Kidney (tissue), 14 donors: ENCODE measurements around the gene SCN3A. TPM values are rescaled to one million over a fixed set of nuclear protein-coding genes. Genes with fewer than 3 reads are reported as not detected.

Experiments
- DNase-seq, 5 donors: peaks; one replicate each; pipeline ENCODE4 v3.0.0-alpha.2; 2013 to 2020
- FAIRE-seq: peaks from 2 replicates; lab custom pipeline; 2012; peaks lifted over from hg19 to GRCh38; lab: Jason Lieb, UNC
- H3K27ac ChIP-seq, 2 donors: one replicate each; pipeline ENCODE4 v1.7.0; 2013; ENCODE audit warnings: low read depth in 2 of 2, low read length in 2 of 2, inconsistent platforms in 1 of 2
- H3K27me3 ChIP-seq: one replicate; pipeline ENCODE4 v1.7.1; 2013; ENCODE audit warnings: low read length, inconsistent platforms; ENCODE audit not compliant: control insufficient read depth, insufficient read depth
- H3K36me3 ChIP-seq, 3 donors: one replicate each; pipeline versions ENCODE4 v1.7.0 to v1.7.1; 2013; ENCODE audit warnings: low read length in 3 of 3, control low read depth in 1 of 3, inconsistent platforms in 1 of 3; ENCODE audit not compliant: insufficient read depth in 3 of 3, control insufficient read depth in 2 of 3
- H3K4me1 ChIP-seq, 3 donors: one replicate each; pipeline versions ENCODE4 v1.7.0 to v1.7.1; 2013; ENCODE audit warnings: low read length in 3 of 3, inconsistent platforms in 1 of 3, low read depth in 1 of 3; ENCODE audit not compliant: control insufficient read depth in 2 of 3, insufficient read depth in 2 of 3
- H3K4me3 ChIP-seq, 3 donors: one replicate each; pipeline versions ENCODE4 v1.7.0 to v1.8.1; 2013; ENCODE audit warnings: low read length in 3 of 3, control low read depth in 1 of 3, inconsistent platforms in 1 of 3
- H3K9ac ChIP-seq, 3 donors: one replicate each; pipeline versions ENCODE4 v1.7.0 to v1.7.1; 2013; ENCODE audit warnings: low read length in 3 of 3, control low read depth in 1 of 3, inconsistent platforms in 1 of 3
- H3K9me3 ChIP-seq, 3 donors: one replicate each; pipeline versions ENCODE4 v1.7.0 to v1.7.1; 2013; ENCODE audit warnings: low read length in 3 of 3, control low read depth in 1 of 3, inconsistent platforms in 1 of 3; ENCODE audit not compliant: control insufficient read depth in 2 of 3, insufficient read depth in 1 of 3
- CTCF ChIP-seq: IDR thresholded peaks from 3 replicates; pipeline ENCODE4 v1.5.1; 2012; ENCODE audit warnings: mild to moderate bottlenecking, moderate library complexity, borderline replicate concordance; ENCODE audit not compliant: insufficient read depth; ENCODE audit errors: extremely low read depth
- intact Hi-C: fragments of 100-400 bp; cut with DNase I; formaldehyde crosslinking; loops from one replicate; pipeline ENCODE4 v1.11.1; 2022
- polyA plus RNA-seq: library from polyadenylated mRNA; stranded (reverse); fragments of 350-450 nt; fragmentation: Illumina TruSeq; extraction: RNeasy Lipid Tissue Mini Kit (QIAGEN cat#74804); gene quantifications from one replicate; pipeline ENCODE4 v1.2.3, GENCODE V29; 2014; ENCODE audit warnings: low read depth, low replicate concordance; ENCODE audit not compliant: insufficient read depth
- total RNA-seq: library from RNA; stranded (reverse); fragmentation: NEBNext Ultra II Directional; extraction: Animal tissue kit (Norgen Biotek cat#: 25700); gene quantifications from one replicate; pipeline ENCODE4 v1.2.1, GENCODE V29; 2021
- donor health status: control.
- donor health status: control.
- donor health status: control.
- donor health status: control.
- donor health status: control.
- donor health status: DM: yes; HTN: yes; CAD: no.
- donor health status: Normal renal cell carcinoma (clear cell type).

The SCN3A gene
- total and polyA plus RNA-seq, 2 donors from 2014 or later, result 0.11 to 6.3 TPM

GRCh38 chr2:165176780-165177179, 27.1 kb downstream of the SCN3A start:
- H3K4me3 ChIP-seq, result no peak overlapping the region
- H3K36me3 ChIP-seq, result no peaks in the 10 kb centered on the region
- no peak for FAIRE-seq
- H3K9me3 ChIP-seq, result no peaks in the 10 kb centered on the region
- H3K27ac ChIP-seq, result no peak overlapping the region
- no peaks in the 10 kb centered on the region for H3K27me3 ChIP-seq
- TF ChIP-seq CTCF, result no peak
- DNase-seq, result no peak
- no peak overlapping the region for H3K9ac ChIP-seq
- no peaks in the 10 kb centered on the region for H3K4me1 ChIP-seq
- intact Hi-C loops, result no loop called here

- TF ChIP-seq CTCF, result no peak
- H3K9ac ChIP-seq, result no peak overlapping the region
- intact Hi-C loops, result no loop called here
- no peaks in the 10 kb centered on the region for H3K36me3 ChIP-seq
- FAIRE-seq (no peak), DNase-seq (no peak)
- no peaks in the 10 kb centered on the region for H3K27me3 ChIP-seq
- no peaks in the 10 kb centered on the region for H3K9me3 ChIP-seq
- no peak overlapping the region for H3K4me3 ChIP-seq
- no peak overlapping the region for H3K27ac ChIP-seq
- H3K4me1 ChIP-seq, result no peaks in the 10 kb centered on the region
Measured at GRCh38 chr2:165173215-165173614, 30.6 kb downstream of the SCN3A start.

- no peak for TF ChIP-seq CTCF
- no peak overlapping the region for H3K4me3 ChIP-seq
- no peaks in the 10 kb centered on the region for H3K4me1 ChIP-seq
- H3K9ac ChIP-seq, result no peak overlapping the region
- no peaks in the 10 kb centered on the region for H3K9me3 ChIP-seq
- no peaks in the 10 kb centered on the region for H3K27me3 ChIP-seq
- H3K27ac ChIP-seq, result no peak overlapping the region
- DNase-seq (no peak), FAIRE-seq (no peak)
- H3K36me3 ChIP-seq, result no peaks in the 10 kb centered on the region
- intact Hi-C loops, result no loop called here
Measured at GRCh38 chr2:165164201-165164600, 39.6 kb downstream of the SCN3A start.

GRCh38 chr2:165163761-165164160, 40.1 kb downstream of the SCN3A start:
- FAIRE-seq (no peak), DNase-seq (no peak)
- intact Hi-C loops, result no loop called here
- H3K4me3 ChIP-seq, result no peak overlapping the region
- H3K9ac ChIP-seq, result no peak overlapping the region
- no peaks in the 10 kb centered on the region for H3K9me3 ChIP-seq
- H3K27me3 ChIP-seq, result no peaks in the 10 kb centered on the region
- TF ChIP-seq CTCF, result no peak
- no peaks in the 10 kb centered on the region for H3K4me1 ChIP-seq
- H3K36me3 ChIP-seq, result no peaks in the 10 kb centered on the region
- H3K27ac ChIP-seq, result no peak overlapping the region
